ENCODE results near the gene SCNN1A.

GRCh38 chr12:6321905-6322304 is 53.5 kb downstream of the SCNN1A start:
- TF ChIP-seq CTCF (IDR thresholded peaks at IDR 0.05) = no peak
- TF ChIP-seq POLR2A (IDR thresholded peaks at IDR 0.05) = no peak

All from heart left ventricle (tissue), 13 donors.